Stimulated activated memory B cell treated with anti-CD40 and anti-IgM and Interleukin-4, amounts not matched to agents 10 μg/mL and 1 μg/mL and 100 μg/mL, for 72 hours (primary cell): ENCODE data around the gene IFNGR2.
"Not testable (repeated sequence)": the region's sequence is repeated elsewhere in the genome, so short reads cannot be mapped to it uniquely, and the experiment has no call there.

ENCODE experiments used
- ATAC-seq: fragments of 150-1000 bp; cut with Tn5 transposase; 2 replicates; pipeline ENCODE4 v1.10.0; 2021
- H3K27ac Mint-ChIP-seq: one replicate; pipeline ENCODE4 v1.8.0; 2022; ENCODE audit warnings: mild to moderate bottlenecking, mixed read lengths
- H3K27me3 Mint-ChIP-seq: one replicate; pipeline ENCODE4 v1.8.0; 2022; ENCODE audit warnings: mixed read lengths
- H3K36me3 Mint-ChIP-seq: one replicate; pipeline ENCODE4 v1.8.0; 2022; ENCODE audit warnings: mixed read lengths
- H3K4me1 Mint-ChIP-seq: one replicate; pipeline ENCODE4 v1.8.0; 2022; ENCODE audit warnings: mixed read lengths
- H3K4me3 Mint-ChIP-seq: one replicate; pipeline ENCODE4 v1.8.0; 2022; ENCODE audit warnings: mild to moderate bottlenecking, moderate library complexity, mixed read lengths
- H3K9me3 Mint-ChIP-seq: one replicate; pipeline ENCODE4 v1.8.0; 2022; ENCODE audit warnings: mixed read lengths

IFNGR2 gene

GRCh38 chr21:33403128-33403785, at the start of gene IFNGR2:
Gene IFNGR2, plus strand, starts transcription at chr21:33403413. Its CDS starts 131 bp downstream, at chr21:33403544.
- peaks cover 66% of the 10 kb centered on the region for H3K4me1 Mint-ChIP-seq
- peaks cover 26% of the 10 kb centered on the region for H3K36me3 Mint-ChIP-seq
- ATAC-seq, result peak; percentile 77
- peak within 1 kb of the TSS; percentile 96 for H3K4me3 Mint-ChIP-seq
- no peaks in the 10 kb centered on the region for H3K9me3 Mint-ChIP-seq
- H3K27me3 Mint-ChIP-seq, result no peaks in the 10 kb centered on the region
- H3K27ac Mint-ChIP-seq, result peak within 1 kb of the TSS; percentile 93

GRCh38 chr21:33355355-33355754, 47.9 kb upstream of the IFNGR2 start:
- no peak overlapping the region for H3K4me3 Mint-ChIP-seq
- H3K36me3 Mint-ChIP-seq, result peaks cover 29% of the 10 kb centered on the region
- no peak for ATAC-seq
- H3K4me1 Mint-ChIP-seq, result no peaks in the 10 kb centered on the region
- no peaks in the 10 kb centered on the region for H3K9me3 Mint-ChIP-seq
- peak overlapping the region; percentile 63 for H3K27ac Mint-ChIP-seq
- no peaks in the 10 kb centered on the region for H3K27me3 Mint-ChIP-seq

GRCh38 chr21:33355996-33356395, 47.2 kb upstream of the IFNGR2 start:
- ATAC-seq, result no peak
- H3K36me3 Mint-ChIP-seq, result peaks cover 29% of the 10 kb centered on the region
- H3K9me3 Mint-ChIP-seq, result no peaks in the 10 kb centered on the region
- no peaks in the 10 kb centered on the region for H3K27me3 Mint-ChIP-seq
- peaks cover 6% of the 10 kb centered on the region for H3K4me1 Mint-ChIP-seq
- H3K27ac Mint-ChIP-seq, result peak overlapping the region; percentile 63
- no peak overlapping the region for H3K4me3 Mint-ChIP-seq

GRCh38 chr21:33357177-33357576, 46.0 kb upstream of the IFNGR2 start:
- H3K4me1 Mint-ChIP-seq, result peaks cover 18% of the 10 kb centered on the region
- H3K36me3 Mint-ChIP-seq, result peaks cover 27% of the 10 kb centered on the region
- no peaks in the 10 kb centered on the region for H3K27me3 Mint-ChIP-seq
- no peak overlapping the region for H3K27ac Mint-ChIP-seq
- H3K9me3 Mint-ChIP-seq, result peaks cover 3% of the 10 kb centered on the region
- ATAC-seq, result no peak
- H3K4me3 Mint-ChIP-seq, result no peak overlapping the region

GRCh38 chr21:33359446-33359845, 43.8 kb upstream of the IFNGR2 start:
- Mint-ChIP-seq H3K27ac (no peak overlapping the region), H3K4me1 (peaks cover 19% of the 10 kb centered on the region), H3K9me3 (peaks cover 3% of the 10 kb centered on the region), H3K27me3 (no peaks in the 10 kb centered on the region), H3K4me3 (no peak overlapping the region), H3K36me3 (peaks cover 22% of the 10 kb centered on the region)
- no peak for ATAC-seq

GRCh38 chr21:33360281-33360680, 42.9 kb upstream of the IFNGR2 start:
- Mint-ChIP-seq H3K27ac (peak overlapping the region; percentile 81), H3K4me3 (no peak overlapping the region), H3K36me3 (peaks cover 16% of the 10 kb centered on the region), H3K27me3 (no peaks in the 10 kb centered on the region), H3K4me1 (peaks cover 19% of the 10 kb centered on the region), H3K9me3 (peaks cover 3% of the 10 kb centered on the region)
- ATAC-seq, result no peak

GRCh38 chr21:33360881-33361602, 42.2 kb upstream of the IFNGR2 start:
- H3K9me3 Mint-ChIP-seq, result peaks cover 3% of the 10 kb centered on the region
- no peaks in the 10 kb centered on the region for H3K27me3 Mint-ChIP-seq
- peaks cover 19% of the 10 kb centered on the region for H3K4me1 Mint-ChIP-seq
- ATAC-seq, result peak; percentile 88
- H3K4me3 Mint-ChIP-seq, result peak overlapping the region; percentile 79
- peaks cover 9% of the 10 kb centered on the region for H3K36me3 Mint-ChIP-seq
- peak overlapping the region; percentile 81 for H3K27ac Mint-ChIP-seq

- Mint-ChIP-seq H3K36me3 (peaks cover 2% of the 10 kb centered on the region), H3K27me3 (no peaks in the 10 kb centered on the region), H3K4me3 (peak overlapping the region; percentile 79), H3K27ac (peak overlapping the region; percentile 81), H3K9me3 (peaks cover 10% of the 10 kb centered on the region), H3K4me1 (peaks cover 19% of the 10 kb centered on the region)
- peak; percentile 69 for ATAC-seq
Observed at GRCh38 chr21:33362044-33362555, 41.1 kb upstream of the IFNGR2 start.

GRCh38 chr21:33363911-33364609, 39.2 kb upstream of the IFNGR2 start:
- not testable (repeated sequence) for H3K27me3 Mint-ChIP-seq, ATAC-seq, H3K4me3 Mint-ChIP-seq
- Mint-ChIP-seq H3K9me3 (peaks cover 17% of the 10 kb centered on the region), H3K36me3 (peaks cover 12% of the 10 kb centered on the region), H3K4me1 (peaks cover 30% of the 10 kb centered on the region), H3K27ac (peak overlapping the region; percentile 58)

- ATAC-seq, result no peak
- H3K4me3 Mint-ChIP-seq, result no peak overlapping the region
- H3K9me3 Mint-ChIP-seq, result peaks cover 19% of the 10 kb centered on the region
- no peaks in the 10 kb centered on the region for H3K27me3 Mint-ChIP-seq
- no peak overlapping the region for H3K27ac Mint-ChIP-seq
- peaks cover 16% of the 10 kb centered on the region for H3K36me3 Mint-ChIP-seq
- peaks cover 34% of the 10 kb centered on the region for H3K4me1 Mint-ChIP-seq
Observed at GRCh38 chr21:33364830-33365229, 38.4 kb upstream of the IFNGR2 start.

- peak overlapping the region; percentile 76 for H3K27ac Mint-ChIP-seq
- no peaks in the 10 kb centered on the region for H3K27me3 Mint-ChIP-seq
- ATAC-seq, result no peak
- H3K4me3 Mint-ChIP-seq, result no peak overlapping the region
- H3K36me3 Mint-ChIP-seq, result peaks cover 17% of the 10 kb centered on the region
- H3K9me3 Mint-ChIP-seq, result peaks cover 20% of the 10 kb centered on the region
- peaks cover 36% of the 10 kb centered on the region for H3K4me1 Mint-ChIP-seq
Observed at GRCh38 chr21:33367309-33367973, 35.8 kb upstream of the IFNGR2 start.

GRCh38 chr21:33368124-33368523, 35.1 kb upstream of the IFNGR2 start:
- Mint-ChIP-seq H3K4me1 (peaks cover 40% of the 10 kb centered on the region), H3K9me3 (peaks cover 20% of the 10 kb centered on the region), H3K27ac (peak overlapping the region; percentile 76), H3K27me3 (no peaks in the 10 kb centered on the region), H3K4me3 (no peak overlapping the region), H3K36me3 (peaks cover 17% of the 10 kb centered on the region)
- peak; percentile 81 for ATAC-seq

GRCh38 chr21:33368576-33368975, 34.6 kb upstream of the IFNGR2 start:
- Mint-ChIP-seq H3K27me3 (no peaks in the 10 kb centered on the region), H3K36me3 (peaks cover 17% of the 10 kb centered on the region), H3K9me3 (peaks cover 20% of the 10 kb centered on the region), H3K4me3 (no peak overlapping the region), H3K27ac (peak overlapping the region; percentile 76), H3K4me1 (peaks cover 45% of the 10 kb centered on the region)
- no peak for ATAC-seq

- H3K9me3 Mint-ChIP-seq, result peaks cover 20% of the 10 kb centered on the region
- H3K36me3 Mint-ChIP-seq, result peaks cover 17% of the 10 kb centered on the region
- H3K4me1 Mint-ChIP-seq, result peaks cover 55% of the 10 kb centered on the region
- H3K27me3 Mint-ChIP-seq, result no peaks in the 10 kb centered on the region
- no peak for ATAC-seq
- H3K4me3 Mint-ChIP-seq, result no peak overlapping the region
- peak overlapping the region; percentile 64 for H3K27ac Mint-ChIP-seq
Observed at GRCh38 chr21:33369586-33369985, 33.6 kb upstream of the IFNGR2 start.

- Mint-ChIP-seq H3K9me3 (peaks cover 20% of the 10 kb centered on the region), H3K27ac (peak overlapping the region; percentile 64), H3K4me3 (no peak overlapping the region), H3K36me3 (peaks cover 17% of the 10 kb centered on the region), H3K27me3 (no peaks in the 10 kb centered on the region), H3K4me1 (peaks cover 61% of the 10 kb centered on the region)
- no peak for ATAC-seq
Observed at GRCh38 chr21:33370305-33370704, 32.9 kb upstream of the IFNGR2 start.
